Brain microvascular endothelial cell (primary cell): ENCODE results near the gene COL24A1.

Experiments used
- DNase-seq: peaks from one replicate; pipeline ENCODE4 v3.0.0-alpha.2; 2020
- H3K27ac ChIP-seq: fragments of 250-450 bp; sonication (Bioruptor Pico); 2 replicates; pipeline ENCODE4 v1.5.1; 2020; ENCODE audit warnings: mild to moderate bottlenecking, moderate library complexity
- H3K27me3 ChIP-seq: fragments of 250-450 bp; sonication (Bioruptor Pico); replicated peaks from 2 replicates; pipeline ENCODE4 v1.5.1; 2020; ENCODE audit warnings: mild to moderate bottlenecking
- H3K36me3 ChIP-seq: fragments of 250-450 bp; sonication (Bioruptor Pico); replicated peaks from 2 replicates; pipeline ENCODE4 v1.5.1; 2020; ENCODE audit warnings: mild to moderate bottlenecking
- H3K4me3 ChIP-seq: 2 replicates; pipeline ENCODE4 v1.5.1; 2011; ENCODE audit warnings: low read depth, mild to moderate bottlenecking, control low read depth, low read length, moderate library complexity
- in situ Hi-C: cut with HindIII; loops from 2 replicates; pipeline ENCODE4 v1.10.0; 2017; ENCODE audit warnings: low sequenced_read_pairs, low pct_ligation_motif_present
- TF ChIP-seq, protein P1 (sequence below): IDR thresholded peaks from 2 replicates; pipeline ENCODE4 v1.5.1; 2011; ENCODE audit warnings: low read depth, mild to moderate bottlenecking, moderate library complexity, low read length, control low read depth, inconsistent platforms; ENCODE audit errors: missing control alignments

COL24A1 gene

DNA sequence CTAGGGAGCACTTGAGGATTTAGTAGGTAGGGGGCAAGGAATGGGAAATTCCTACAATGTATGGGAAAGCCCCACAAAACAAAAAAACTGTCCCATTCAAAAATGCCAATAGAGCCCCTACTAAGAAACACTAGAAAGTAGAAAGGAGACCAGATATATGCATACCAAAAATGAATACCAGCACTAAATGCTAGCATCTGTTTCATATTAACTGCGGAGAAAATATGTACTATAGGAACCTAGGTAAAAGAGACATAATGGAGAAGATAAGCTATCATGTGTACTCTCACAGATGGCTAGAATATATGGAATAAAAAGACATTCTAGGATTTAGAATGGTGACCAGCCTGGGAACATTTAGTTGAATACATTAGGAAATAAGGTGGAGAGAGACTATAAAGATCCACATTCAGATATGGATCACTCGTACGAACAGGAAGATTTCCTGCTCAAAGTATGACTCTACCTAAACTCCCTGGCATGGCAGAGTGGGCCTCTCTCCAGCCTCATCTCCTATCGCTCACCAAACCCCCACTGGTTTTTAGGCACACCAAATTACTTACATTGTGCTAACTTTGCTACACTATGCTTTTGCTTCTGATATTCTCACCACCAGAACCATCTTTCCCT is 466.7 kb downstream of the COL24A1 start:
- no peak overlapping the region for H3K27ac ChIP-seq
- no peak for DNase-seq
- H3K36me3 ChIP-seq: peaks cover 12% of the 10 kb centered on the region
- in situ Hi-C loops: no loop called here
- no peaks in the 10 kb centered on the region for H3K27me3 ChIP-seq
- no peak overlapping the region for H3K4me3 ChIP-seq
- TF ChIP-seq, protein P1, sequence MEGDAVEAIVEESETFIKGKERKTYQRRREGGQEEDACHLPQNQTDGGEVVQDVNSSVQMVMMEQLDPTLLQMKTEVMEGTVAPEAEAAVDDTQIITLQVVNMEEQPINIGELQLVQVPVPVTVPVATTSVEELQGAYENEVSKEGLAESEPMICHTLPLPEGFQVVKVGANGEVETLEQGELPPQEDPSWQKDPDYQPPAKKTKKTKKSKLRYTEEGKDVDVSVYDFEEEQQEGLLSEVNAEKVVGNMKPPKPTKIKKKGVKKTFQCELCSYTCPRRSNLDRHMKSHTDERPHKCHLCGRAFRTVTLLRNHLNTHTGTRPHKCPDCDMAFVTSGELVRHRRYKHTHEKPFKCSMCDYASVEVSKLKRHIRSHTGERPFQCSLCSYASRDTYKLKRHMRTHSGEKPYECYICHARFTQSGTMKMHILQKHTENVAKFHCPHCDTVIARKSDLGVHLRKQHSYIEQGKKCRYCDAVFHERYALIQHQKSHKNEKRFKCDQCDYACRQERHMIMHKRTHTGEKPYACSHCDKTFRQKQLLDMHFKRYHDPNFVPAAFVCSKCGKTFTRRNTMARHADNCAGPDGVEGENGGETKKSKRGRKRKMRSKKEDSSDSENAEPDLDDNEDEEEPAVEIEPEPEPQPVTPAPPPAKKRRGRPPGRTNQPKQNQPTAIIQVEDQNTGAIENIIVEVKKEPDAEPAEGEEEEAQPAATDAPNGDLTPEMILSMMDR: no peak

DNA sequence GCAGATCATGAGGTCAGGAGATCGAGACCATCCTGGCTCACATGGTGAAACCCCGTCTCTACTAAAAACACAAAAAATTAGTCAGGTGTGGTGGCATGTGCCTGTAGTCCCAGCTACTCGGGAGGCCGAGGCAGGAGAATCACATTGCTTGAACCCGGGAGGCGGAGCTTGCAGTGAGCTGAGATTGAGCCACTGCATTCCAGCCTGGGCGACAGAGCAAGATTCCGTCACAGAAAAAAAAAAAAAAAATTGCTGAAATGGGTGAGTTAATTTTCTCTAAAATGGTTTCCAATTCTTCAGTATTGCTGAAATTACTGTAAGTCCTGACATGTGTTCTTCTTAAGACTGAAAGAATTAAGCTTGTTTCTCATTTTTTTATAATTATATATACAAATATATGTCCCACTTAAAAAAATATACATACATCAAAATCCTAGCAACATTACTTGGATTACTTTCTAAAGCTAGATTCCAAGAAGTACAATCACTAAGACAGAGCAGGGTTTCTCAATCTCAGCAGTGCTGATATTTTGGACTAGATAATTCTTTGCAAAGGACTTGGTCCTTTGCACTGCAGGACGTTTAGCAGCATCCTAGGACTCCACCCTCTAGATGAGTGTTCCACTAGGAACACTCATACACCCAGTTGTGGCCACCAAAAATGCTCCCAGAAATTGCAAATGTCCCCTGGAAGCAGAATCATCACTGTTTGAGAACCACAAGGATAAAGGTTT is 473.1 kb downstream of the COL24A1 start:
- no peak for DNase-seq
- H3K36me3 ChIP-seq: no peaks in the 10 kb centered on the region
- in situ Hi-C loops: no loop called here
- no peaks in the 10 kb centered on the region for H3K27me3 ChIP-seq
- H3K4me3 ChIP-seq: no peak overlapping the region
- TF ChIP-seq, protein P1: no peak
- H3K27ac ChIP-seq: no peak overlapping the region

DNA sequence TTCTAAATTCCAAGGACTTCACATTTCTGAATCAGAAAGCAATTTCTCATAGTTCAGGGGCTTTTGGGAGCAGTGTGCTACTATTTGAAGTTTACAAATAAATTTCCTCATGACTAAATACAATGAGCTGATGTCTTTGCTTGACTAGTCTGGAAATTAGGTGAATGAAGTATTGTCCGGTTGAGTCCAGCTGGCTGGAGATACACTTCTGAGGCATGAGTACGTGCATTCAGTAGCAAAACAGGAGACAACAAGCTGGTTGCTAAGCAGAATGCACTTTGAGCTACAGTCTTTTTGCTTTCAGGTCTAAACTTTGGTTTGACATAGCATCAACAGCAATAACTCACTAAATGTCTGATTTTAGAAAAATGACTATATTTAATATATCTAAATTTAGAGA is 475.5 kb downstream of the COL24A1 start:
- H3K27me3 ChIP-seq: no peaks in the 10 kb centered on the region
- TF ChIP-seq, protein P1: no peak
- no peak overlapping the region for H3K27ac ChIP-seq
- DNase-seq: peak; percentile 62
- in situ Hi-C loops: no loop called here
- H3K4me3 ChIP-seq: no peak overlapping the region
- H3K36me3 ChIP-seq: peaks cover 6% of the 10 kb centered on the region
